COLO668 (cell line): ENCODE data around the gene COL25A1.
"Not testable (repeated sequence)": the region's sequence is repeated elsewhere in the genome, so short reads cannot be mapped to it uniquely, and the experiment has no call there.

Experiments
- DNase-seq: peaks from one replicate; lab custom pipeline; 2025; ENCODE audit not compliant: unreplicated experiment; lab: John Stamatoyannopoulos, UW

The COL25A1 gene

DNA sequence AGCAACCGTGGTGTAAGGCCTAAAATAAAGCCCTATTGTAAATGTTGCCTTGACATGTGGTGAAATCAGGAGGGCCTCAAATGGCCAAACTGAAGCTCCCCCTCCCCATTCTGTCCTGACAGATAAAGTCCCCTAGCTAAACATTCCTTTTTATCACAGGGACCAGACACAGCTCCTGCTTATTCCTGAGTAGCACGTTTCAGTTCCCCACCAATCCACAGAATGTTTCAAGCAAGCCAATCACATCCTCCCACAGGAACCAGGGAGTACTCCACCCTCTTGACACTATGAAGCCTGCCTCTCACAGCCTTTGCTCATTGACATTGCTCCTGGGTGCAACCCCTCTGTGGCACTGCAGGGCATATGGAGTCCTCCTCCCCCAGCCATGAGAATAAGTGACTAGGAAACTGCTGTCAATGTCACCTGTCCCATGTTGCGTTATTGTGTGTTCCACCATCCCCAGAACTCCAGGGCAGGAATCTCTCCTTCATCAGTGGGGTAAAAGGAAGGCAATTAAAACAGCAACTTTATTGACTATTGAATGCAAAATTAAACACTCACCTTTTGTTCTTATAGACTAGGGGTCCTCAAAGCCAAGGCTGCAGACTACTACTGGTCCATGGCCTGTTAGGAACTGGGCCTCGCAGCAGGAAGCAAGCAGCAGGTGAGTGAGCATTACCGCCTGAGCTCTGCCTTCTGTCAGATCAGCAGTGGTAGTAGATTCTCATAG, 128.1 kb downstream of the COL25A1 start:
- no peak for DNase-seq

DNA sequence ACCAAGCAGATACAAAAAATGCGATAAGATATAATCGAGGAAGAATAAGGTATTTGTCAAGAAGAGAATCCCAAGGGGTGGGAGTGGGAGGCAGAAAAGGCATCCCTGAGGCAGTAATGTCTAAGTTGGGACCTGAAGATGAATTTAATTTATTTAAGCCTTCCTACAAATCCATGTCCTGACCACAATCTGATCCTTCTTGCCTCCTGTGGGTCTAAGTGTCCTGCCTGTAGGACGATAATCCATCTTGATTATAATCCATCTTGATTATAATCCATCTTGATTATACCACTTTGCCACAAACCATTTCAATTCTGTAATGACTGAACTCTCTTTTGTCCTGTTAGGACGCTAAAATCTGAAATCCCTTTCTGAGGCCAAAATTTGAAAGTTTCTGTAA, 130.2 kb downstream of the COL25A1 start:
- no peak for DNase-seq

DNA sequence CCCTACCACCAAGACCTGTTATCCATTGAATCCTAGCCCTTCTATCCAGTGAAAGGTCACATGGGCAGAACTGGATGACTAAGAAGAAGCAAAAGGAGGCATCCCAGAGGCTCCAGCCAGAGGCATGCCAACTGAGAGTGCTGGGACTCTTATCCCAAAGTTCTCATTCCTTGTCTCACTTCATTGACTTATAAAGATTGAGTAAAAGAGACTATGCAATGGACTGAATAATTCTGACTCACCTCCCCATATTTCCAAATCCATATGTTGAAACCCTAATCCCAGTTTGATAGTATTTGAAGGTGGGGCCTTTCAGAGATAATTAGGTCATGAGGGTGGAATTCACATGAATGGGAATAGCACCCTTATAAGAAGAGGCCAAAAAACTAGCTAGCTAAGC, 131.4 kb downstream of the COL25A1 start:
- DNase-seq = no peak

DNA sequence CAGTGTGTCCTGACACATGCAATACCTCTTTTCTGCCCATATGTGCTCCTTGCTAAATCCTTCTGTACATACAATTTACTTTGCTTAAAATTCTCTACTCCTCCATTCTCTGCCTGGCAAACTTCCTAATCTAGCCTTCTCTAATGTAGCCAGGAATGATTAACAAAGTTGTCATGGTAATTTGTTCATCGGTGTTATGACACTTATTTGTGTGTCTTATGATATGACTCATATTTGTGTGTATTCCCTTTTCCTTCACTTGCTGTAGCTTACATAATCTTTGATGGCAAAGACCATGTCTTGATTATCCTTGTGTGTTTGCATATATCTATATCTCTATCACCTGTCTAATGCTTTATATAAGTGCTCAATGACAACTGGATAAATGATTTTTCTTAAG, 133.3 kb downstream of the COL25A1 start:
- no peak for DNase-seq

DNA sequence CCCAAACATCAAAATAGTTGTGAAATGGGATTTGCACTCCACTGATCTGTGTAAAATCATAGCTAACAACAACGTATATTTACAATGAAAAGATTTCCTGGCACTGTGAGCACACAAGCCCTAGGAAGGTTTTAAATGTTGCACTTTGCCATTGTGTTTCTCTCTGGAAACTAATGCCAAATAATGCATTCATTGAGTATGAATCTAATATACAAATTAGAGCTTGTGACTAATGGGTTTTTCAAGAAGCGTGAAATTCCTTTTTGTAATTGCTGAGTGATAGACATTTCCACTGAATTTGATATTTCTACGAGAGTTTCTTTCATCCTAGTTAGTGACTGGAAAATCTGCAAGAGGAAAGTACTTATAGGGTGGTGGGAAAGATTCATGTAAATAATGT, 135.9 kb downstream of the COL25A1 start:
- no peak for DNase-seq

DNA sequence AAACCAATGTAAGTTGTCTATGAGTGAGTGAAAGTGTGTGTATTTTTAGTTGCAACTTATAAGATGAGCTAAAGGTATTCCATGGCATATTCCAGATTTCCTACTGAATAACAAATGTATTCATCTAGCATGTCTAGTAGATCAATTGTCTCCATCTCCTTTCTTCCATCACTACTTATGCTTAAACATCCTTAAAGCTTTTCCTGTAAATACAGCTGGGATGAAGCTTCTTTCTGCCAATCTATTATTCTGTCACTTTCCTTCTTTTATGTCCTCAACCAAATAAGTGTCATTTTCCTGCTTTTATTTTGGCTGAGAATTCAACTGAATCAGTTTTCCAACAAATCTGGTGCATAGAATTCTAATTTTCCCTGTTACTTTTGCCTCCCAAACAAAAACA, 136.3 kb downstream of the COL25A1 start:
- no peak for DNase-seq

DNA sequence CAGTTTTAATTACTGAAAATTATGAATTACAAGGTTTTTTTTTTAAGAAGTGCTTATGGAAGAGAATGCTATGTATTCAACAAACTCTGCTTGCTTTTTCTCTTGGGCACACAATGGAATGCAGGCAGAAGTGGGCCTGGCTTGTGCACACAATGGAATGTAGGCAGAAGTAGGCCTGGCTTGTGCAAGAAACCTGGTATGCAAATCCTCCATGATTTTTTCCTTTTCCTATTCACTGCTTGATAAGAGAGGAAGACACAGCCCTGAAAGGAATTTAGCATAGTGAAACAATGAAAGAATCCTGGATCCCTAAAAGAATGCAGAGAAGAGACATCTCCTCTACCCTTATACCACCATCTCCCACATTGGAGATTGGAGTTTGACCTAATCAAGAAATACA, 138.4 kb downstream of the COL25A1 start:
- DNase-seq = no peak

DNA sequence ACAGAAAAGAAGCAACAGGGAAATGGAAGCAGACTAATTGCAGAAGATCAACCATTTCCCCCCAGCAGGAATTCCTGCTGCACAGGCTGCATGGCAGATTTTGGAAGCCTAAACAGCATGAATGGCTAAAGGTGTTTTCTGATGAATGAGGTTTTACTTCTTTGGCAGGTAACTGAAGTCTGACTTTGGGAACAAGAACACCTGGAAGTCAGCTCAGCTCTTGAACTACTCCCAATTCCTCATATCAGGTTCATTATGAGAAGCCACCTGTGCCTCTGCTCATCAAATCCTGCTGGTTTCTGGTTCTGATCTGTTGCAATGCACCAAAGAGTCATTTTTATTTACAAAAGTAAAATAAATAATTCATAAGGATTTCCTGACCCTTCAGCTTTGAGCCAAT, 139.0 kb downstream of the COL25A1 start:
- no peak for DNase-seq

DNA sequence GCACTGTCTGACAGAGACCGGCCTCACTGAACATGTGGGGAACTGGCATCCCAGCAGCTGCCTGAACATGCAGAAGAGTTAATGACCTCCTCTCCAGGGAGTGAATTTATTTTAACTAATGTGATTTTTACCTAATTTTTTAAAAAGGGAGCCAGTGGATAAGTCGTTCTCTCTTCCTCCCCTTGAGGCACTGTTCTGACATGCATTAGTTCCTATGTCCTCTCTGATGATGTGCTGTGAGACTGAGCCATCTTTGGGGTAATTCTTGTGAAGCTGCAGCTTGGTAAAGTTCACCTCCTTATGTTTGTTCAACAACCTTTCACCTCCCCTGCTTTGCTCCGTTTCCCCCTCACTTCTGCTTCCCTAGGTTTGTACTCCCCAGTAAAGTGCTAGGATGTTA, 139.7 kb downstream of the COL25A1 start:
- no peak for DNase-seq

DNA sequence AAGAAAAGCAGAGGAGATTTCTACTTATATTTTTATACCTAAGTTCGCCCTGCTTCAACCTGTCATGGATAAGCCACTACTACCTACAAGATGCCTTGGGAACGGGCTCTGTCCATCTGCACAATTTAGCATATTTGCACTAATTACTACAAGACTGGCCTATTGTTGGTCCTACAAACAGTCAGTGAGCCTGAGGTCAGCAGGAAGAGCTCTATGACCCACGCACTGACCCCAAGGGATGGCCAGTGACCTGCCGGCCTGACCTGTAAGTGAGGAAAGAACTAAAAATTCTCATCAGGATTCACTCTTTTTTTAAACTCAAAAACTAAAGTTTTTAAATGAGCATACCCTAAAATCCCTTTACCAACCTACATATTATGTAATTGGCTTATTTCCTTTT, 142.0 kb downstream of the COL25A1 start:
- DNase-seq = no peak

DNA sequence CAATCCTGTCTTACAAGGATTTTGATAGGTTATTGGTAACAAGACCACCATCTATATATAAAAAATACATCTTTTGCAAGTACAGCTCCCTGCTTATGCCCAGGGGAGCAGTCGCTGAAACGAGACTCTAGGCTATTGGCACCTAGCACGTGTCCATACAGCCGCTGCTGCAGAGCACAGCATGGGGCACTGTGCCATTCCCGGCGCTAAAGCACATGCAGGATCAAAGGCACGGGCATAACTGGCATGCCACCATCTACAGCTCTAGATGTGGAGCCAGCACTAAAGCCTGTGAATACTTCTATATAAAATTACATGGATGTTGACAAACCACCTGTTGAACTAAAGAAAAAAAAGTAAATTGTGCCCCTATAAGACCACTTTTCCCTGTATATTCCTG, 144.8 kb downstream of the COL25A1 start:
- no peak for DNase-seq

DNA sequence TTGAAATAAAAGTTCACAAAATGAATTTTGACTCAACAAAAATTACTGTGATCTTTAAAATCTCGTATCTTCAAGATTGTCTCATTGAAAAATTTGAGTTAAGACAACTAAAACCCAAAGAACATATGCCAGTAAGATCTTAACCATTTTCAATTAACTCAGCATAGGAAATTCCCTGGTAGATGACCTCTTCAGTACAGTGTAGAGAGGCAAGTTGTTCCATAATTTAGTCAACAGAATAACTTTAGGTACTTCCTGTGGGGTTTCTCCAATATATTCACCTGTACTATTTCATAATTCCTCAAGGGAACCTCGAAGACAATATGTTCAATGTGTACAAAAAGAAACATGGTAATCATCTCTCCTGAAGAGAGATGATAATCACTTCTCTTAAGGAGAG, 145.3 kb downstream of the COL25A1 start:
- DNase-seq = no peak

DNA sequence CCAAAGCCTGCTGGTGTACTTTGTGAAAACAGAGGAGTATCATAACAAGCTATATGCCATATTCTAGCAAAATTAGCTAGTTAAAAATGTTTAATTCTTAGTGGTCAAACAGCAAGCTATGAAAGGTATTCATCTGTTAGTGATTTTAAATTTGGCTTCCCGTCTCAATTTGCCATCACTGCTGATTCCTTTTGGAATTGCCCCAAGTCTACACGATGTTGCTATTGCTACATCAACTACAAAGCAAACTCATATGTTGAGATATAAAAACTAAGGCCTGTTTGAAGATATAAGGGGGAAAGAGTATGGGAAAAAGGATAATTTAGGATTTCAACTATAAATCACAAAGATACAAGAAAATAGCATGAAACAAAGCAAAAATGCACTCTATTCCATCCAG, 146.1 kb downstream of the COL25A1 start:
- no peak for DNase-seq

DNA sequence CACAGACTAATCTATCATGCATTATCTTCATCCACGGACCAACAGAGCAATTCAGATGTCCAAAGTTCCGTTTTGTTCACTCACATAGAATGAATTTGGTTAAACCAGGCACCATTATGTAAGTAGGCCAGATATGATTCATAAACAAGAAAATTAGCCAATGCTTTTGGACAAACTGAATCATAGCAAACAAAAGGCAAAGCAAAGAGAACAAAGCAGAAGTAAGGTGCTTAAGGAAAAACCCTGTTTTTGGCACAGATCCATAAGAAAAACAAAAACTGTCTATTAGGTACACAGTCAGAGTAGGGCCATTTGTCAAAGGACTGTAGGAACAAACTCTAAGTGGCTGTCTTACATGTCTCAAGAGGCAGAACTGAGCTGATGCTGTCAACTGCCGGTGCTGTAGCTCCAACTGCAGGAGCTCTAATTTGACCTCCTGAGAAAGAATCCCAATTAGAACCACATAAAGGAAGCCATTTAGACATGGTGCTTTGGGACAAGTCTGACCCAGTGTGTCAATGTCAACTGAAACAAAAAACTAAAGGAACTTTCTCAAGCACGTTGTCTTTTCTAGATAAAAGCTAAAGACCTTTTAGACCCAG, 146.7 kb downstream of the COL25A1 start:
- DNase-seq = no peak

DNA sequence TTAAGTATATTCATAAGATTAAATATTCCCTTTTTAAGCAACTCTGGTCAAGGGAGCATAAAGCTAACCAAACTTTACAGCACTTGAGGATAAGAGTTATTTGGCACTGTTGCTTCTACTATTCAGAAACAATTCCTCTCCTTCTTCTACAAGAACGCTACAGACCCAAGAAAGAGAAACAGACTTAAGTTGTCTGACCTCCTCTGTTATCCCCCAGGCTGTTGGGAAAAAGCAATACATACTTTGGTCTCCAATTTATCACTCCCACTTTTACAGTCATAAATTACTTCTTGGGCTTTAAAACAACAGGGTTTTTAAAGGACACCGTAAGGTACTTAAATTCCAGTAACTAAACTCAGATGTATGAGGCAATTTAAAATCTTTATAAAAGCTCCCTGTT, 147.4 kb downstream of the COL25A1 start:
- no peak for DNase-seq

DNA sequence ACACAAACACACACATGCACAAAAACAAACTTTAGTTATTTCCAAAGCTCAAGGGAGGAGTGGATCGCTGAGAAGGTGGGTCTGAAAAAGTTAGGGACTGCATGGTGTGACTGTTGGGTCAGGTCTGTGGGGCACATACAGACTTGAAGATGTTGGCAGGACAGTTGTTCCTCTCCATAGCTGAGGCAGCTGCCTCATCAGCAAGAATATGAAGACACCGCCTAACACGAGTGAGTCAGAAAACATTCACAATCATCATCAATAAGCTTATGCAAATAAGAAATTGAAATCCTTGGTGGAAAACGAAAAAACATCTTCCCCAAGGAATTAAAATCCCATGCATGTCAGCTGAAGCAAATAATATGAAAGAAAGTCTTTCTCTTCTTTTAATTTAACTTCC, 148.0 kb downstream of the COL25A1 start:
- no peak for DNase-seq

DNA sequence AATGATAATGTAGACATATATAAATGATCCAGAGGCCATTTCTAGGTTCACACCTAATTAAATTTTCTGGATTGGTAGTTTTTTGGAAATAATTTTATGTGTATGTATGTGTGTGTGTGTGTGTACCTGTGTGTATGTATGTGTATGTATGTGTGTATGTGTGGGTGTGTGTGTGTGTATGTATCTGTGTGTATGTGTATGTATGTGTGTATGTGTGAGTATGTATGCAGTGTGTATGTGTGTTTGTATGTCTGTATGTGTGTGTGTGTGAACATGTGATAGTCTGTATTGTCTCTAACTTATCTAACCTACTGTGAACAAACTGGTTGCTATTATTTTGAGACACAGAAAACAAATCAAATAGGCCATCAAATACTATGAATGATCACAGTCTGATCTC, 152.6 kb downstream of the COL25A1 start:
- no peak for DNase-seq

DNA sequence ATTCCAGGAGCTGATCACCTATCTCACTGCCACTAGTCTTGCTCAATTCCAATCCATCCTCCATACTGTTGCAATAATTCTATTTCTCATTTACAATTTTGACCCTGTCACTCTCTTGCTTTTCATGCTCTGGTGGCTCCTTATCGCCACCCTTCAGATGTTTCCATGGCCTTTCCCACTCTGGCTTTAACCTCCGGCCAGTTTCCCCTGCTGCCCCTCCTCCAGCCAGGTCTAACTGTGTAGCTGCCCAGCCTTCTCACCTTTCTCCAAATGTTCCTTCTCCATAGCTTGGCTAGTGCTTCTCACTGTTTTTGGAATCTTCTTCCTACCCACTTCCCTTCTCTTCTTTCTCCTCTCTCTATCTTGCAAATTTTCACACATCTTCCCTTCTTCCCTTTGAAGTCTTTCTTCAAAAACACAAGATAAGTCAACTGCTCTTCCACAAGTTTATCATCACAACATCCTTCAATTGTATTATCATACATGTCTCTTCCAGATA, 153.8 kb downstream of the COL25A1 start:
- no peak for DNase-seq

DNA sequence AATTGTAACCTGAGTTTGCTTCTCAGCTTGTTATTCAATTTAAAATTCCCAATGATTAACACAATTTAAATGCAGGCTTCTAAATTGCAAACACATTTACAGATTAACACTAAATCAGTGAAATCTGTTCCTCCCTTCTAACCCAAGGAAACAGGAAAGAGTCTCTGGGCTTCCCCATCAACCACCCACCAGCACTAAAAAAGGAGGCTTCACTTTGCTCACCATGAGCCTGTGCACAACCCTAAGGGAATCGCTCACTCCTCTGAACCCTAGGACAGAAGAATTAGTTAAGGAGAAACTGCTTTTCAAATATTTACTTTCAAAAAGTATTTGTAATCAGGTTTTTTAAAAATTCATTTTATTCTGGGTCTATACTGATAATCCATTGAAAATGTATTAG, 155.3 kb downstream of the COL25A1 start:
- no peak for DNase-seq

DNA sequence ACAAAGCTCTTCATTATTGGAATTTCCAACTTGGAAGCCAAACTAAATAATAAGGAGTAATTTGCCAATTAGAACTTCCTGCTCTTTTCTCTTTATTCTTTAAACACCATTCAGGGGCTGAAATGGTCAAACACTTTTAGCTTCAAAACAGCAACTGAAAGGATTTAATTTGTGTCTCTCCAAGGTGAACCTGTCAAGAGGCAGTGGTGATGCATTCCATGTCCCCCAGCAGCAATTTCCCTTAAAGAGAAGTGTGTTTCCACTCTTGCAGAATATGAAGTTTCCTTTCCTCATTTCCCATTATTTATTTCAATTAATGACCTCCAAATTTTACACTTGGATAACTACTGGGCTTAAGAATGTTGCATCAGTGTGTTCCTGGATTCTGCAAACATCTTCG, 156.0 kb downstream of the COL25A1 start:
- DNase-seq = no peak

DNA sequence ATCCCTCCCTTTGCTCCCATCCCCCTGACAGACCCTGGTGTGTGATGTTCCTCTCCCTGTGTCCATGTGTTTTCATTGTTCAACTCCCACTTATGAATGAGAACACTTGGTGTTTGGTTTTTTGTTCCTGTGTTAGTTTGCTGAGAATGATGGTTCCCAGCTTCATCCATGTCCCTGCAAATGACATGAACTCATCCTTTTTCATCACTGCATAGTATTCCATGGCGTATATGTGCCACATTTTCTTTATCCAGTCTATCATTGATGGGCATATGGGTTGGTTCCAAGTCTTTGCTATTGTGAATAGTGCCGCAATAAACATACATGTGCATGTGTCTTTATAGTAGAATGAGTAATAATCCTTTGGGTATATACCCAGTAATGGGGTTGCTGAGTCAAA, 164.3 kb downstream of the COL25A1 start:
- DNase-seq = not testable (repeated sequence)

DNA sequence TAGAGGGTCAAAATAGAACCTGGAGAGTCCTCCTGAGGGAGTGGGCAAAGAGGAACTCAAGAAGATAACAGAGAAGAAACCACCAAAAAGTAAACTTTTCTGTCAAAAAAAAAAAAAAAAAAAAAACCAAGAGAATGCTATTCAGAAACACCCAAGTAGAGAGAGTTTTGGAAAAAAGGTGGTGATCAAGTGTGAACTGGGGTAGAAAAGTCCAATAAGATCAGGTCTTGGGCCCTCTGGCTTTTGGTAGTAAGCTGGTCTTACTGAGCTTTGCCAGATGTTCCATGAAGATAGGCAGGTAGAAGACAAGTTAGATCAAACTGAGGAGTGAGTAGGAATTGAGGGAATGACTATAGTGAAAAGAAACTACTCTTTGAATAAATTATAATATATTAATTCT, 167.5 kb downstream of the COL25A1 start:
- DNase-seq = no peak

DNA sequence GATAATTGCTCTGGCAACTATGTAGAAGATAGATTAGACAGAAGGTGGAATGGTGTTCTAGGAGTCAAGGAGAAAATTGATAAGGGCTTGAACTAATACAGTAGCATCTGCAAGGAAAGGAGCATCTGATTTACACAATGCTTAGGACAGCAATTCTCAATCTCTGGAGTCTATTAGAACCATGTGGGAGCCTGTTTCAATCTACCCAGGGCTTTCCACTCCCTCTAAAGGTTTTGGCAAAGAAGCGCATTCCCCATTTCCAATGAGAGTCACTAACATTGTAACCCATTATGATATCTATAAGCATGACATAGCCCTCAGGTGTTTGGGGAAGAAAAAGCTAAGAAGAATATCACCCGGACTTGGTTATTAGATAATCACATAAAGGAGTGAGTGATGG, 168.2 kb downstream of the COL25A1 start:
- DNase-seq = no peak
